Thyroid gland (tissue), 4 donors: ENCODE measurements around the gene KBTBD2. TPM values are rescaled to one million over a fixed set of nuclear protein-coding genes. Genes with fewer than 3 reads are reported as not detected.
"Not testable (repeated sequence)": the region's sequence is repeated elsewhere in the genome, so short reads cannot be mapped to it uniquely, and the experiment has no call there.

Experiments
- DNase-seq, 2 donors: peaks; one replicate each; pipeline ENCODE4 v3.0.0-alpha.2; 2019
- H3K27ac ChIP-seq, 3 donors: fragments of 200-600 bp; sonication (generic); 1 replicate in 2 of 3; 2 replicates in 1 of 3; pipeline ENCODE4 v1.5.1; 2016 to 2019; ENCODE audit warnings: mild to moderate bottlenecking in 1 of 3, moderate library complexity in 1 of 3
- H3K27me3 ChIP-seq: fragments of 200-600 bp; sonication (generic); one replicate; pipeline ENCODE4 v1.5.1; 2019
- H3K36me3 ChIP-seq, 2 donors: fragments of 200-600 bp; sonication (generic); one replicate each; pipeline ENCODE4 v1.5.1; 2016 to 2019
- H3K4me1 ChIP-seq, 2 donors: fragments of 200-600 bp; sonication (generic); one replicate each; pipeline ENCODE4 v1.5.1; 2017 to 2019
- H3K4me3 ChIP-seq, 3 donors: fragments of 200-600 bp; sonication (generic); replicated peaks in 1 of 3; 1 replicate in 2 of 3; 2 replicates in 1 of 3; pipeline ENCODE4 v1.5.1; 2016; ENCODE audit warnings: mild to moderate bottlenecking in 1 of 3
- H3K9me3 ChIP-seq: fragments of 200-600 bp; sonication (generic); one replicate; pipeline ENCODE4 v1.5.1; 2017
- CTCF ChIP-seq, 6 experiments: fragments of 200-600 bp in 3 of 6; fragments of 450-650 bp in 3 of 6; sonication (generic) in 3 of 6; IDR thresholded peaks; one replicate each; pipeline ENCODE4 v1.5.1; 2016 to 2019; ENCODE audit warnings: antibody characterized with exemption in 6 of 6, mild to moderate bottlenecking in 2 of 6, inconsistent platforms in 1 of 6, moderate library complexity in 1 of 6
- POLR2A ChIP-seq, 2 donors: fragments of 450-650 bp; IDR thresholded peaks; one replicate each; pipeline ENCODE4 v1.6.1; 2017; ENCODE audit warnings: antibody characterized with exemption in 2 of 2, mild to moderate bottlenecking in 2 of 2, moderate library complexity in 1 of 2
- WGBS, 2 donors: methylation state at CpG; one replicate each; pipeline ENCODE4 v1.1.5; 2017; 5-methylcytosine and 5-hydroxymethylcytosine counted together
- intact Hi-C: fragments of 100-400 bp; cut with DNase I; formaldehyde crosslinking; loops from one replicate; pipeline ENCODE4 v1.15.1; 2023
- total RNA-seq, 4 donors: library from RNA; depleted of rRNA; stranded (reverse); fragments of >200 nt; gene quantifications; one replicate each; pipeline ENCODE4 v1.2.3, GENCODE V29; 2016

Gene KBTBD2
- total RNA-seq, 4 donors from 2014 or later = 35.1 to 49.8 (median 42.5) TPM

- Histone ChIP-seq H3K4me1 (peaks cover 21 to 31% of the 10 kb centered on the region in 2 donors), H3K27me3 (no peaks in the 10 kb centered on the region), H3K4me3 (no peak overlapping the region), H3K36me3 (peaks cover 5 to 8% of the 10 kb centered on the region in 2 donors), H3K27ac (peak overlapping the region in 2 of 3 donors; percentile 2 to 32), H3K9me3 (no peaks in the 10 kb centered on the region)
- DNase-seq = no peak
- intact Hi-C loops = no loop called here
- whole genome bisulfite sequencing, 2 donors = 66 to 75% methylated on average over 2 of the region's 2 CpGs
- TF ChIP-seq CTCF (IDR thresholded peaks at IDR 0.05) (no peak), POLR2A (IDR thresholded peaks at IDR 0.05) (no peak)
Measured at GRCh38 chr7:32879460-32879859, 12.1 kb downstream of the KBTBD2 start.

GRCh38 chr7:32878023-32878422 lies 13.5 kb downstream of the KBTBD2 start:
- Histone ChIP-seq H3K36me3 (peaks cover 13 to 14% of the 10 kb centered on the region in 2 donors), H3K4me1 (peaks cover 21 to 25% of the 10 kb centered on the region in 2 donors)
- H3K27me3 ChIP-seq, intact Hi-C loops, H3K27ac ChIP-seq, DNase-seq, H3K4me3 ChIP-seq, H3K9me3 ChIP-seq: not testable (repeated sequence)
- WGBS, 2 donors = 93 to 96% methylated on average over 8 of the region's 8 CpGs

- no peak overlapping the region for H3K27ac ChIP-seq
- H3K27me3 ChIP-seq = no peaks in the 10 kb centered on the region
- no peaks in the 10 kb centered on the region for H3K9me3 ChIP-seq
- 89 to 91% methylated on average over 2 of the region's 2 CpGs for WGBS, 2 donors
- peaks cover 26 to 31% of the 10 kb centered on the region in 2 donors for H3K36me3 ChIP-seq
- intact Hi-C loops = no loop called here
- TF ChIP-seq POLR2A (IDR thresholded peaks at IDR 0.05) (no peak), CTCF (IDR thresholded peaks at IDR 0.05) (no peak)
- peaks cover 0 to 5% of the 10 kb centered on the region in 2 donors for H3K4me1 ChIP-seq
- DNase-seq = no peak
- H3K4me3 ChIP-seq = no peak overlapping the region
Measured at GRCh38 chr7:32872421-32872820, 19.1 kb downstream of the KBTBD2 start.

GRCh38 chr7:32871624-32872371 lies 19.8 kb downstream of the KBTBD2 start:
- Histone ChIP-seq H3K4me1 (peaks cover 0 to 3% of the 10 kb centered on the region in 2 donors), H3K27ac (no peak overlapping the region), H3K27me3 (no peaks in the 10 kb centered on the region), H3K4me3 (no peak overlapping the region), H3K36me3 (peaks cover 26 to 31% of the 10 kb centered on the region in 2 donors), H3K9me3 (no peaks in the 10 kb centered on the region)
- no peak for TF ChIP-seq POLR2A (IDR thresholded peaks at IDR 0.05)
- TF ChIP-seq CTCF (IDR thresholded peaks at IDR 0.05) = no peak
- DNase-seq = no peak
- intact Hi-C loops = no loop called here
- WGBS, 2 donors = 85 to 90% methylated on average over 4 of the region's 4 CpGs

GRCh38 chr7:32870298-32870697 lies 21.3 kb downstream of the KBTBD2 start:
- Histone ChIP-seq H3K27ac (no peak overlapping the region), H3K9me3 (no peaks in the 10 kb centered on the region), H3K36me3 (peaks cover 26 to 31% of the 10 kb centered on the region in 2 donors), H3K4me3 (no peak overlapping the region), H3K4me1 (no peaks in the 10 kb centered on the region), H3K27me3 (no peaks in the 10 kb centered on the region)
- intact Hi-C loops = no loop called here
- WGBS, 2 donors = 96 to 99% methylated on average over 3 of the region's 3 CpGs
- TF ChIP-seq CTCF (IDR thresholded peaks at IDR 0.05) (no peak), POLR2A (IDR thresholded peaks at IDR 0.05) (no peak)
- no peak for DNase-seq
